Keratinocyte (primary cell): Measurements from ENCODE around the gene ABCC3. TPM values are rescaled to one million over a fixed set of nuclear protein-coding genes. Genes with fewer than 3 reads are reported as not detected.

Experiments used
- DNase-seq: peaks from one replicate; pipeline ENCODE4 v3.0.0-alpha.2; 2011; ENCODE audit warnings: low read depth, missing footprints, low spot score
- FAIRE-seq: peaks from 2 replicates; lab custom pipeline; 2011; peaks lifted over from hg19 to GRCh38; lab: Jason Lieb, UNC
- H2AFZ ChIP-seq: 2 replicates; pipeline ENCODE4 v1.6.0; 2012; ENCODE audit warnings: low read length, control low read depth, inconsistent platforms; ENCODE audit not compliant: control insufficient read depth
- H3K27ac ChIP-seq: 2 replicates; pipeline ENCODE4 v1.5.1; 2011; ENCODE audit warnings: low read length; ENCODE audit not compliant: control insufficient read depth, insufficient read depth
- H3K27me3 ChIP-seq: 3 replicates; pipeline ENCODE4 v1.6.0; 2011; ENCODE audit warnings: low read length; ENCODE audit not compliant: control insufficient read depth, insufficient read depth; ENCODE audit errors: extremely low read depth
- H3K36me3 ChIP-seq, 2 experiments: 2 replicates in 1 of 2; 3 replicates in 1 of 2; pipeline ENCODE4 v1.5.1; 2011; ENCODE audit warnings: low read length in 2 of 2, mild to moderate bottlenecking in 1 of 2; ENCODE audit not compliant: control insufficient read depth in 2 of 2, insufficient read depth in 2 of 2; ENCODE audit errors: extremely low read depth in 1 of 2
- H3K4me1 ChIP-seq: 3 replicates; pipeline ENCODE4 v1.5.1; 2011; ENCODE audit warnings: low read length; ENCODE audit not compliant: control insufficient read depth, insufficient read depth; ENCODE audit errors: extremely low read depth
- H3K4me2 ChIP-seq: 3 replicates; pipeline ENCODE4 v1.6.0; 2011; ENCODE audit warnings: low read depth, low read length; ENCODE audit not compliant: control insufficient read depth, insufficient read depth; ENCODE audit errors: extremely low read depth
- H3K4me3 ChIP-seq, 3 experiments: fragments of 200-600 bp in 1 of 3; sonication (generic) in 1 of 3; 2 replicates in 2 of 3; 3 replicates in 1 of 3; pipeline ENCODE4 v1.5.1; 2011 to 2016; ENCODE audit warnings: low read length in 3 of 3, mild to moderate bottlenecking in 3 of 3, control low read depth in 2 of 3, inconsistent platforms in 1 of 3, low read depth in 1 of 3, mixed read lengths in 1 of 3, mixed run types in 1 of 3, moderate library complexity in 1 of 3; ENCODE audit not compliant: control insufficient read depth in 2 of 3, insufficient read depth in 2 of 3; ENCODE audit errors: extremely low read depth in 1 of 3
- H3K79me2 ChIP-seq: 2 replicates; pipeline ENCODE4 v1.6.0; 2012; ENCODE audit warnings: low read length; ENCODE audit not compliant: control insufficient read depth, insufficient read depth
- H3K9ac ChIP-seq: 3 replicates; pipeline ENCODE4 v1.6.0; 2011; ENCODE audit warnings: low read length; ENCODE audit not compliant: control insufficient read depth, insufficient read depth; ENCODE audit errors: extremely low read depth
- H3K9me1 ChIP-seq: 3 replicates; pipeline ENCODE4 v1.6.0; 2011; ENCODE audit warnings: low read length; ENCODE audit not compliant: control insufficient read depth, insufficient read depth; ENCODE audit errors: extremely low read depth
- H3K9me3 ChIP-seq: 2 replicates; pipeline ENCODE4 v1.5.1; 2012; ENCODE audit warnings: low read depth, low read length; ENCODE audit not compliant: control insufficient read depth
- H4K20me1 ChIP-seq: 3 replicates; pipeline ENCODE4 v1.6.0; 2011; ENCODE audit warnings: low read length; ENCODE audit not compliant: control insufficient read depth, insufficient read depth; ENCODE audit errors: extremely low read depth
- CTCF ChIP-seq, 3 experiments: IDR thresholded peaks in 1 of 3; conservative IDR thresholded peaks in 1 of 3; optimal IDR thresholded peaks in 1 of 3; 2 replicates in 2 of 3; 3 replicates in 1 of 3; pipeline versions ENCODE3 to v1.5.1; 2011; ENCODE audit warnings: low read length in 3 of 3, mild to moderate bottlenecking in 3 of 3, moderate library complexity in 2 of 3, control low read depth in 1 of 3, inconsistent platforms in 1 of 3; ENCODE audit not compliant: insufficient read depth in 2 of 3; ENCODE audit errors: extremely low read depth in 1 of 3
- EZH2 ChIP-seq: IDR thresholded peaks from one replicate; pipeline ENCODE4 v1.6.1; 2012; ENCODE audit warnings: inconsistent platforms, mild to moderate bottlenecking, low read length, moderate library complexity
- dilution Hi-C: fragments of 300-500 bp; cut with MboI; formaldehyde crosslinking; loops from one replicate; pipeline ENCODE4 v1.7.0; 2020; ENCODE audit warnings: low sequenced_read_pairs; ENCODE audit not compliant: extremely low pct_ligation_motif_present
- polyA plus RNA-seq, 5 experiments: library from polyadenylated mRNA; depleted of rRNA in 3 of 5; stranded (reverse) in 3 of 5; stranded (forward) in 1 of 5; unstranded in 1 of 5; fragments of >200 nt; gene quantifications; 1 replicate in 1 of 5; 2 replicates in 3 of 5; 3 replicates in 1 of 5; pipeline versions ENCODE4 v1.2.1 to v1.2.3, GENCODE V29; 2011 to 2012; ENCODE audit warnings: missing spikeins in 2 of 5, low read depth in 1 of 5, low replicate concordance in 1 of 5

ABCC3 gene
- polyA plus RNA-seq, 1 donor (not counting 4 experiments of a cell fraction or from before 2014, with no cell fraction given) = 41.7 TPM

- H3K36me3 ChIP-seq = peaks cover 23 to 45% of the 10 kb centered on the region in 2 experiments
- H4K20me1 ChIP-seq = peaks cover 2% of the 10 kb centered on the region
- H3K9me1 ChIP-seq = no peaks in the 10 kb centered on the region
- no peaks in the 10 kb centered on the region for H3K9me3 ChIP-seq
- TF ChIP-seq CTCF (optimal IDR thresholded peaks at IDR 0.05 in 1 of 3, IDR thresholded peaks at IDR 0.05 in 1 of 3, conservative IDR thresholded peaks at IDR 0.05 in 1 of 3; ENCODE audit: extremely low read depth in 1 of 3, insufficient read depth in 2 of 3, low read length in 3 of 3) (no peak), EZH2 (no peak)
- no peaks in the 10 kb centered on the region for H3K27me3 ChIP-seq
- H3K4me1 ChIP-seq = peaks cover 12% of the 10 kb centered on the region
- FAIRE-seq (no peak), DNase-seq (no peak)
- dilution Hi-C loops = no loop called here
- no peak overlapping the region for H2AFZ ChIP-seq
- H3K27ac ChIP-seq = no peak overlapping the region
- H3K79me2 ChIP-seq = no peaks in the 10 kb centered on the region
- H3K4me3 ChIP-seq = no peak overlapping the region
- no peak overlapping the region for H3K9ac ChIP-seq
- H3K4me2 ChIP-seq = no peak overlapping the region
These were observed 57.1 kb downstream of the ABCC3 start for GRCh38 chr17:50691550-50692447.

GRCh38 chr17:50692448-50693035, 57.9 kb downstream of the ABCC3 start:
- Histone ChIP-seq H3K36me3 (peaks cover 24 to 52% of the 10 kb centered on the region in 2 experiments), H3K79me2 (no peaks in the 10 kb centered on the region), H3K4me3 (no peak overlapping the region), H3K9ac (no peak overlapping the region), H2AFZ (no peak overlapping the region), H3K9me3 (no peaks in the 10 kb centered on the region), H3K27ac (no peak overlapping the region), H3K4me2 (no peak overlapping the region), H3K9me1 (no peaks in the 10 kb centered on the region), H3K27me3 (no peaks in the 10 kb centered on the region), H4K20me1 (peaks cover 2% of the 10 kb centered on the region), H3K4me1 (peaks cover 8% of the 10 kb centered on the region)
- no peak for DNase-seq
- dilution Hi-C loops = no loop called here
- no peak for TF ChIP-seq EZH2
- no peak for TF ChIP-seq CTCF (optimal IDR thresholded peaks at IDR 0.05 in 1 of 3, IDR thresholded peaks at IDR 0.05 in 1 of 3, conservative IDR thresholded peaks at IDR 0.05 in 1 of 3; ENCODE audit: extremely low read depth in 1 of 3, insufficient read depth in 2 of 3, low read length in 3 of 3)
- FAIRE-seq = no peak
